SK-N-SH (cell line): Measurements from ENCODE around the gene KNOP1. TPM values are rescaled to one million over a fixed set of nuclear protein-coding genes. Genes with fewer than 3 reads are reported as not detected.

Experiments used
- CTCF ChIA-PET: fragments of 300-600, 350-600 bp; formaldehyde crosslinking; extraction: SDS; loops from one replicate; lab custom pipeline; 2021; lab: Yijun Ruan, JAX
- POLR2A ChIA-PET: fragments of 350-600 bp; sonication (Branson Sonifier 250); formaldehyde crosslinking; extraction: SDS; loops from one replicate; lab custom pipeline; 2020; ENCODE audit warnings: antibody characterized with exemption, inconsistent platforms; lab: Yijun Ruan, JAX
- DNase-seq: peaks from one replicate; pipeline ENCODE4 v3.0.0; 2012
- H2AFZ ChIP-seq: fragments of 200-600 bp; sonication (generic); 2 replicates; pipeline ENCODE4 v1.8.1; 2016; ENCODE audit warnings: antibody characterized with exemption, mild to moderate bottlenecking, low read depth
- H3F3A ChIP-seq: fragments of 200-600 bp; sonication (generic); replicated peaks from 2 replicates; pipeline ENCODE3; 2016; ENCODE audit warnings: antibody characterized with exemption, mild to moderate bottlenecking; ENCODE audit not compliant: insufficient read depth
- H3K27ac ChIP-seq, 2 experiments: fragments of 200-500 bp in 1 of 2; fragments of 200-600 bp in 1 of 2; sonication (Bioruptor generic) in 1 of 2; sonication (generic), shearing (Covaris generic) in 1 of 2; 2 replicates each; pipeline versions ENCODE4 v1.5.1 to v1.6.1; 2014 to 2016; ENCODE audit warnings: low read depth in 2 of 2, inconsistent platforms in 1 of 2, low read length in 1 of 2, mild to moderate bottlenecking in 1 of 2, mixed read lengths in 1 of 2
- H3K27me3 ChIP-seq: fragments of 200-600 bp; sonication (generic), shearing (Covaris generic); 2 replicates; pipeline ENCODE4 v1.6.1; 2016; ENCODE audit warnings: mixed run types; ENCODE audit not compliant: insufficient read depth
- H3K36me3 ChIP-seq, 2 experiments: fragments of 200-500 bp in 1 of 2; fragments of 200-600 bp in 1 of 2; sonication (Bioruptor generic) in 1 of 2; sonication (generic) in 1 of 2; replicated peaks in 1 of 2; 2 replicates each; pipeline versions ENCODE3 to v1.5.1; 2014 to 2016; ENCODE audit warnings: low read length in 1 of 2, mild to moderate bottlenecking in 1 of 2; ENCODE audit not compliant: insufficient read depth in 2 of 2, control insufficient read depth in 1 of 2
- H3K4me1 ChIP-seq, 2 experiments: fragments of 200-500 bp in 1 of 2; fragments of 200-600 bp in 1 of 2; sonication (Bioruptor generic) in 1 of 2; sonication (generic), shearing (Covaris generic) in 1 of 2; 2 replicates each; pipeline versions ENCODE4 v1.5.1 to v1.6.1; 2014 to 2016; ENCODE audit warnings: low read depth in 1 of 2, low read length in 1 of 2, mixed run types in 1 of 2; ENCODE audit not compliant: insufficient read depth in 2 of 2, control insufficient read depth in 1 of 2
- H3K4me2 ChIP-seq: fragments of 200-600 bp; sonication (generic), shearing (Covaris generic); 2 replicates; pipeline ENCODE4 v1.6.1; 2017; ENCODE audit warnings: mixed run types
- H3K4me3 ChIP-seq, 2 experiments: fragments of 200-500 bp in 1 of 2; fragments of 200-600 bp in 1 of 2; sonication (Bioruptor generic) in 1 of 2; sonication (generic), shearing (Covaris generic) in 1 of 2; 2 replicates each; pipeline versions ENCODE4 v1.5.1 to v1.8.1; 2014 to 2016; ENCODE audit warnings: low read depth in 2 of 2, inconsistent platforms in 1 of 2, low read length in 1 of 2, mild to moderate bottlenecking in 1 of 2, mixed read lengths in 1 of 2, moderate library complexity in 1 of 2
- H3K79me2 ChIP-seq: fragments of 200-600 bp; sonication (generic); 2 replicates; pipeline ENCODE4 v1.8.1; 2017; ENCODE audit warnings: mild to moderate bottlenecking; ENCODE audit not compliant: insufficient read depth
- H3K9ac ChIP-seq: fragments of 200-600 bp; sonication (generic); 2 replicates; pipeline ENCODE4 v1.6.1; 2017; ENCODE audit warnings: mixed run types
- H3K9me2 ChIP-seq: fragments of 200-600 bp; sonication (generic); 2 replicates; pipeline ENCODE4 v1.6.1; 2017; ENCODE audit warnings: mixed run types
- H3K9me3 ChIP-seq: fragments of 200-600 bp; sonication (generic); 2 replicates; pipeline ENCODE4 v1.6.1; 2017; ENCODE audit warnings: mixed run types, mild to moderate bottlenecking, moderate library complexity
- H4K20me1 ChIP-seq: fragments of 200-600 bp; sonication (generic); 2 replicates; pipeline ENCODE4 v1.6.1; 2017; ENCODE audit warnings: mild to moderate bottlenecking, mixed run types; ENCODE audit not compliant: insufficient read depth
- ELF1 ChIP-seq: IDR thresholded peaks from 2 replicates; pipeline ENCODE4 v1.4.0; 2012
- FOXM1 ChIP-seq: IDR thresholded peaks from 2 replicates; pipeline ENCODE4 v1.4.0; 2012; ENCODE audit warnings: low read depth, mild to moderate bottlenecking
- GATA2 ChIP-seq: sonication (generic); formaldehyde crosslinking; IDR thresholded peaks from 2 replicates; pipeline ENCODE4 v1.5.0; 2020; ENCODE audit warnings: mild to moderate bottlenecking, missing genetic modification reagents
- MAX ChIP-seq: IDR thresholded peaks from 2 replicates; pipeline ENCODE4 v1.4.0; 2012; ENCODE audit warnings: low read depth
- MEF2A ChIP-seq: IDR thresholded peaks from 2 replicates; pipeline ENCODE4 v1.4.0; 2012; ENCODE audit warnings: low read depth, borderline replicate concordance
- PBX3 ChIP-seq: IDR thresholded peaks from 2 replicates; pipeline ENCODE4; 2012
- RAD21 ChIP-seq: IDR thresholded peaks from 2 replicates; pipeline ENCODE4 v1.6.1; 2012; ENCODE audit warnings: mild to moderate bottlenecking, low read length
- RCOR1 ChIP-seq: fragments of 150-350 bp; IDR thresholded peaks from 2 replicates; pipeline ENCODE4 v1.6.1; 2017; ENCODE audit warnings: antibody characterized with exemption, low read length
- RXRA ChIP-seq: IDR thresholded peaks from 2 replicates; pipeline ENCODE4 v1.4.0; 2012; ENCODE audit warnings: low read depth, mild to moderate bottlenecking, borderline replicate concordance
- SMC3 ChIP-seq: IDR thresholded peaks from 2 replicates; pipeline ENCODE4 v1.6.1; 2012; ENCODE audit warnings: low read depth, low read length, improper control_type of control experiment
- USF1 ChIP-seq: IDR thresholded peaks from 2 replicates; pipeline ENCODE4 v1.4.0; 2012; ENCODE audit warnings: low read depth, borderline replicate concordance
- USF2 ChIP-seq: fragments of 150-350 bp; IDR thresholded peaks from 2 replicates; pipeline ENCODE4 v1.6.1; 2017; ENCODE audit warnings: antibody characterized with exemption, low read length, low read depth, borderline replicate concordance
- YY1 ChIP-seq: IDR thresholded peaks from 2 replicates; pipeline ENCODE4 v1.4.0; 2012; ENCODE audit warnings: low read depth, mild to moderate bottlenecking
- WGBS: methylation state at CpG from one replicate; pipeline ENCODE4 v1.1.6; 2017; ENCODE audit warnings: low lambda C conversion rate; 5-methylcytosine and 5-hydroxymethylcytosine counted together
- polyA plus RNA-seq, 3 experiments: library from polyadenylated mRNA; depleted of rRNA; stranded (reverse); fragments of >200 nt; gene quantifications; 2 replicates each; pipeline ENCODE4 v1.2.3, GENCODE V29; 2012

The KNOP1 gene
- polyA plus RNA-seq, 1 of the 3 experiments (the other 2 are of a cell fraction): 13.2 TPM

GRCh38 chr16:19688396-19689024, 29.5 kb downstream of the KNOP1 start:
- H3K9me2 ChIP-seq: no peaks in the 10 kb centered on the region
- WGBS: 96% methylated on average over 16 of the region's 18 CpGs
- no peaks in the 10 kb centered on the region for H3K9me3 ChIP-seq
- no peak overlapping the region for H2AFZ ChIP-seq
- H3K36me3 ChIP-seq: peaks cover 35% of the 10 kb centered on the region in 2 experiments
- H4K20me1 ChIP-seq: no peaks in the 10 kb centered on the region
- H3F3A ChIP-seq: peaks cover 4% of the 10 kb centered on the region
- H3K27me3 ChIP-seq: no peaks in the 10 kb centered on the region
- H3K79me2 ChIP-seq: no peaks in the 10 kb centered on the region
- H3K4me3 ChIP-seq: no peak overlapping the region
- H3K9ac ChIP-seq: no peak overlapping the region
- no peak overlapping the region for H3K27ac ChIP-seq
- no peaks in the 10 kb centered on the region; a peak in 1 of 4 replicates for H3K4me1 ChIP-seq
- TF ChIP-seq RXRA (no peak), YY1 (no peak), FOXM1 (no peak), GATA2 (CRISPR knock-in tag) (no peak), SMC3 (no peak)
- DNase-seq: no peak
- H3K4me2 ChIP-seq: no peak overlapping the region
- ChIA-PET POLR2A (no interaction called here), CTCF (no interaction called here)

- no peaks in the 10 kb centered on the region for H3K9me3 ChIP-seq
- 94% methylated on average over 7 of the region's 7 CpGs for WGBS
- no peaks in the 10 kb centered on the region for H3K9me2 ChIP-seq
- no peak overlapping the region for H3K4me3 ChIP-seq
- H3K79me2 ChIP-seq: no peaks in the 10 kb centered on the region
- H3K27me3 ChIP-seq: no peaks in the 10 kb centered on the region
- CTCF ChIA-PET: interaction anchor here (1.2 kb wide), 1 partner anchor 199 kb away, joined by 3 read pairs; no protein-coding TSS in a partner anchor
- H3K9ac ChIP-seq: no peak overlapping the region
- H2AFZ ChIP-seq: no peak overlapping the region
- no peak overlapping the region for H3K4me2 ChIP-seq
- peaks cover 33 to 45% of the 10 kb centered on the region in 2 experiments for H3K36me3 ChIP-seq
- POLR2A ChIA-PET: no interaction called here
- H3K4me1 ChIP-seq: no peaks in the 10 kb centered on the region; a peak in 1 of 4 replicates
- peaks cover 4% of the 10 kb centered on the region for H3F3A ChIP-seq
- no peaks in the 10 kb centered on the region for H4K20me1 ChIP-seq
- TF ChIP-seq SMC3 (no peak), RAD21 (no peak), MAX (no peak), RXRA (no peak), MEF2A (no peak), PBX3 (no peak), ELF1 (no peak), GATA2 (CRISPR knock-in tag) (no peak), RCOR1 (no peak), FOXM1 (no peak), USF1 (no peak), USF2 (no peak)
- H3K27ac ChIP-seq: no peak overlapping the region
- no peak for DNase-seq
Observed at GRCh38 chr16:19687279-19687678, 30.7 kb downstream of the KNOP1 start.
